ENCODE results near the gene TACR2. TPM values are rescaled to one million over a fixed set of nuclear protein-coding genes. Genes with fewer than 3 reads are reported as not detected.
A peak's percentile ranks its signal among the peaks of the same experiment; 100 is the strongest.
"Not testable (repeated sequence)": the region's sequence is repeated elsewhere in the genome, so short reads cannot be mapped to it uniquely, and the experiment has no call there.

The TACR2 gene
- total RNA-seq, 1 donor from 2014 or later: 0.60 TPM

- peak; percentile 84 to 91 for DNase-seq (ENCODE audit: low read depth in 2 of 2)
Observed at GRCh38 chr10:69451209-69451783, 34.6 kb upstream of the TACR2 start, which contains the start of gene TSPAN15. TSS of gene TSPAN15 (plus strand) at chr10:69451465. CDS start at chr10:69451595, 130 bp downstream.

DNA sequence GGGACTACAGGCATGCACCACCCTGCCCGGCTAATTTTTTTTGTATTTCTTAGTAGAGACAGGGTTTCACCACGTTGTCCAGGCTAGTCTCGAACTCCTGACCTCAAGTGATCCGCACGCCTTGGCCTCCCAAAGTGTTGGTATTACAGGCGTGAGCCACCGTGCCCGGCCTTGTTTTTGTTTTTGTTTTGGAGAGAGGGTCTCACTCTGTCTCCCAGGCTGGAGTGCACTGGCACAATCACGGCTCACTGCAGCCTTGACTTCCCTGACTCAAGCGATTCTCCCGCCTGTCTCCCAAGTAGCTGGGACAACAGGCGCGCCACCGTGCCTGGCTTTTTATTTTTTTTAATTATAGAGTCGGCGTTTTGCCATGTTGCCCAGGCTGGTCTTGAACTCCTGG is 33.7 kb upstream of the TACR2 start:
- DNase-seq (ENCODE audit: low read depth in 2 of 2): not testable (repeated sequence)

DNA sequence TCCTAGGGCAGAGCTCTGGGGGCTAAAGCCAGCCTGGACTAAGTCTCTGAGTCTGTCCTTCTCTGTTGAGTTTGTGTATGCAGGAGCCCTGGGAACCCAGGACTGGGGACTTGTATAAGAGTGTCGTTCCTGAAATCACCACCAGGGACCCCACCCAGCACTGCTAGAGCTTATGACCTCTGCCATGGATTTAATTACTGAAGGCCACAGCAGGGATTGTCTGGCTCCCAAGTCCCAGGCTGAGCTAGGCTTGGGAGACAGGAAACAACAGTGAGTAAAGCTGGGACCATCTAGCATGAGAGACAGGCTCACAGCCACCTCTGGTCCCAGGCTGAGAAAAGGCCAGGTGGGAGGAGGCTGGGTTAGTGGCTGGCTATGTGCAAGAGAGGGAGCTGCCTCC is 33.1 kb upstream of the TACR2 start:
- DNase-seq (ENCODE audit: low read depth in 2 of 2): peak; percentile 80 to 83

- DNase-seq (ENCODE audit: low read depth in 2 of 2): peak; percentile 52 to 90
Observed at GRCh38 chr10:69446650-69447151, 30.0 kb upstream of the TACR2 start.

GRCh38 chr10:69446229-69446628 is 29.5 kb upstream of the TACR2 start:
- no peak for DNase-seq (ENCODE audit: low read depth in 2 of 2)

DNA sequence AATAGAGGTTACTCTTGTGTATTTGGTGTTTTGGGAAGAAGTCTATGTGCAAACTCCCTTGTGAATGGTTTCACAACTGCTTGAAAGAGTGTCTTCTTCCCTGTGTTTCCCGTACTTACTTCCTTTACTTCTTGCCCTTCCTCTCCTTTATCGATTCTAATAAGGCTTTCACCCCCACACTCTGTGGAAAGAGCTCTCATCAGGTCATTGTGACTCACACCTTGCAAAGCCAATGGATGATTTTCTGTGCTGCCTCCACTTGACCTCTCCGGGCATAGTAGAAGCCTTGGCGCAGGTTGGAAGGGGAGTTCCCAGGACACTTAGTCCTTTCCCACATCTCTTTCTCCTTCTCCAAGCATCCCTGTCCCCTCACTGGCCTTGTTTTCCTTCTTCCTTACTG is 28.3 kb upstream of the TACR2 start:
- no peak for DNase-seq (ENCODE audit: low read depth in 2 of 2)

DNA sequence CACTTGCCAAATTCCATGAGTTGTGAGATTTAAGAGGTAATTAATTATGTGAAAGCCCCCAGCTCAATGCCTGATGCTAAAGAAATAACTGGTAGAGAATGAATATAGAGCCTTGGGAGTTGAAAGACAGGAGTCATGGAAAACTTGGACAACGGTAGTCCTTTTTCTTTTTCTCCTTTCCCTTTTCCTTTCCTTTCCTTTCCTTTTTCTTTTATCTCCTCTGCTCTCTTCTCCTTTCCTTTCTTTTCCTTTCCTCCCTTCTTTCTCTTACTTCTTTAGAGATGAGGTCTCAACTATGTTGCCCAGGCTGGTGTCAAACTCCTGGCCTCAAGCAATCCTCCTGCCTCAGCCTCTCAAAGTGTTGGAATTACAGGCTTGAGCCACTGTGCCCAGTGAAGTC is 26.6 kb upstream of the TACR2 start:
- DNase-seq (ENCODE audit: low read depth in 2 of 2): no peak

GRCh38 chr10:69439813-69440506 is 23.2 kb upstream of the TACR2 start:
- peak in 1 of 2 donors; percentile 40 for DNase-seq (ENCODE audit: low read depth in 2 of 2)

DNA sequence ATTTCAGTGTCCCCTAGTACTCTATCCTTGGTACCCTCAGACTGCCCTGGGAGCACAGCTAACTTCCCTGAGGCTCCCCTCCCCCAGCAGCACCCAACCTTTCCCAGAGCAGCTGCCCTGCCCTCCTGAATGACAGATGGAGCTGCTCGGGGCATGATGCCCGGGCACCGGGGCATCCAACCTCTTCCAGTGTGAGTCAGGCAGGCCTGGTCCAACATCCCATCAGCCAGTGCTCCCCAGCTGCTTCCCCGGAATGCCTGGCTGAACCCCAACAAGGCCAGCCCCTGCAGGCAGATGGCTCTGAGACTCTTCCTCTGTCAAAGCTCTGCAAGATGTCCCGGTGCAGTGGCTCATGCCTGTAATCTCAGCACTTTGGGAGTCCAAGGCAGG is 22.6 kb upstream of the TACR2 start:
- DNase-seq (ENCODE audit: low read depth in 2 of 2): peak in 1 of 2 donors; percentile 19

DNA sequence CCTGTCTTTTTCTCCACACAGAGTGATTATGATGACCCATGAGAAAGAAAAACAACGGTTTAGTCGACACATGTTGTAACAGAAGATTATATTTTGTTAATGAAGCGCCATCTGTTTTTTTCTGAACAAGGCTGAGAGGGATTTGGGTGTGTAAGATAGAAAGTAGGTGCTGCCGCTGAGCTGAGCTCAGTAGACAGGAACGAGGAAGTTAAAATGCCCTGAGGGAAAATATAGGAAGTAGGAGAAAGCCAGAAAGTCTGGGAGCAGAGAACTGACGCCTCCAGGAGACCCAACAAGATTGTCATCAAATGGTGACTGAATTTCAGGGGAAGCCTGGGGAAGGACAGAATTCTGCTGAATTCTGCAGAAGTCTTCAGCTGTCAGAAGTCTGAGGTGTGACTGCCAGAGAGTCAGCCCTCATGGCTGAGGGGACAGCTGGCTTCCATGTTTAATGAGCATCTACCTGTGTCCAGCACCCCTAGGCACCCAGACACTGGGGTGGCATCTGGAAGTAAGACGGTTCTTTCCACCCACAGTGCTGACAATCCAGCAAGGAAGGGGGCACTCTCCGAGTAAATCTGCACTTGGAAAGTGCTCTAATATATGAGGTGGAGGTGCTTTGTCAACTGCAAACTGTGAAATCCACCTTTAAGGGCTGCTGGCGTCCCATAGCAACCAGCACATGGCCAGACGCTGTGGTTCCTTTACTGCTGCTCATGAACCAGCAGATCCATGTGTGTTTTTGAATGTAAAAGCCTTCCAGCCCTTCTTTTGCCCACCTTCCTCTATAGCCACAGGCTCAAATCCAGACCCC is 22.0 kb upstream of the TACR2 start:
- no peak for DNase-seq (ENCODE audit: low read depth in 2 of 2)

DNA sequence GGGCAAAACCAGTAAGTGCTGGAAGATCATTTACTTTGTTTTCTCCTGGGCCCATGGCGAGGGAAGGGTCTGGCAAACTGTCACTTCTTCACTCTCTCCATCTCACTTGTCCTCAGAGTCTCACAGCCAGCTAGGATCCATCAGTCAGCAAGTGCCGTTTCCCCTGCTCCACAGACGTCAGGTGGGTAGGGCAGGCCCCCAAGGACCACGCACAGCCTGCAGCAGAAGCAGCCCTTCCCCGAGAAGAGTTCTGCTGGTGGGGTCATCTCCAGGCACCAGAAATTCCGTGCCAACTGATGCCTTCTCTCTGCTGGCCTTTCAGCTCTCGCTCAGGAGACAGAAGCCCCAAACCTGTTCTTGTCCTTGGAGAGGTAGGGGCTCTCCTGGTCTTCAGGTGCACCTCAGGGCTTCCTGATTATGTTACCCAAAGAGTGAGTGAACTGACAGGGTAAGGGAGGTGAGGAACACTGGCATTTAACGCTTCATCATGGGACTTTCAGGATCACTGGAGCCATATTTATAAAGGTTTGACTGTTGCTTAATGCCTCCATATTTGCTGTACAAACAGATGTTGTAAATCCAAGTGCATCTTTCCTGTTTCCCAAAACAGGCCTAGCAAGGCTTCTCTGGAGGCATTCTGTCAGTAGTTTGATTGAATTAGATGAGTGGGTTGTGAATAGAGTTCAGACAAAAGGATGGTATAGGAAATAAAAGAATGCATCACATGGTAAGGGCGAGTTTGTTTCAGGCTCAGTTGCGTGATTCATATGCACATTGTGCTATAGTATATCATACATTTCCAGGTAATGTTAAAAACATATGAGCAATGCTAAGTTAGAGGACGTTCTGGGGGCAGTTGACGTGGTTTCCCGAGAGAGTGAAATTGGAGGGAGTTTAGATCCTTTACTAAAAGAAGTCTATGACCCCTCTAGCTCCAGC is 20.9 kb upstream of the TACR2 start:
- DNase-seq (ENCODE audit: low read depth in 2 of 2): no peak

DNA sequence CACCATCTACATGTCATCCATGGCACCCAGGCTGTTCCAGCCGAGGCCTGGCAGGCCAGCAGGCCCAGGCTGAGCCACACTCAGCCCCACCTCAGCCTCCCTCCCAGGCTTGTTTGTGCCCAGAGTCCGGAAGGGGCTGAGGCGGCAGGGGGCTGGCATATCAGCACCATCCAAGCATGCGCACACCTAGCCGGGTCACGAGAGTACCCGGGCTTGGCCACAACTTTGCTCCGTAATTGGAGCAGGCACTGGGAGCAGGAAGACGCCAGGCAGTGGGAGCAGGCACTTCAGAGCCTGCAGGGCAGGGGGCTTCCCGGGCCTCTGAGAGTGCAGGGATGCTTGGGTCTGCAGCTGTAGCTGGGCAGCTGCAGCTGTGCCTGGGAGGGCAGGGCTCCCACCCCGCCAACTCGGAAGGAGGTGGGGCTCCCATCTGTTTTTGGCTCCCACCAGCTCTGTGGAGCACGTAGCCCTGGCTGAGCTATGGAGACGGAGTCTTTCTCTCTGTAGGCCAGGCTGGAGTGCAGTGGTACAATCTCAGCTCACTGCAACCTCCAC is 19.3 kb upstream of the TACR2 start:
- no peak for DNase-seq (ENCODE audit: low read depth in 2 of 2)

DNA sequence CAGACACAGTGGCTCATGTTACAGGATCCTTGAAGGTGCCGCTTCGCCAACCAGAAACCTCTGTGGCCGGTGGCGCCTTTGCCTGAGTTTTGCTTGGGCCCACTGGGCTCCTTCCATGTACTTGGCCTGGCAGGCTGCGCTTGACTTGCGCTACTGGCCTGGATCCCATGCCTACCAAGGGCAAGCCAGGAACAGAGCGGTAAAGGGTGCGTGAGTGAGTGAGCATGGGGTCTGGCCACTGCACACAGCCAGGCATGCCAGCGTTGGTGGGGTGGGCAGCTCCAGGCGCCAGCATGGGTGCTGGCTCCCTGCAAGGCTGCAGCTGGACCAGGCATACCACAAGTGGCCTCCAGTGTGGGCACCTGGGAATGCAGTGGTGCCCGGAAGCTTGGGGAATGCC is 18.2 kb upstream of the TACR2 start:
- no peak for DNase-seq (ENCODE audit: low read depth in 2 of 2)

DNA sequence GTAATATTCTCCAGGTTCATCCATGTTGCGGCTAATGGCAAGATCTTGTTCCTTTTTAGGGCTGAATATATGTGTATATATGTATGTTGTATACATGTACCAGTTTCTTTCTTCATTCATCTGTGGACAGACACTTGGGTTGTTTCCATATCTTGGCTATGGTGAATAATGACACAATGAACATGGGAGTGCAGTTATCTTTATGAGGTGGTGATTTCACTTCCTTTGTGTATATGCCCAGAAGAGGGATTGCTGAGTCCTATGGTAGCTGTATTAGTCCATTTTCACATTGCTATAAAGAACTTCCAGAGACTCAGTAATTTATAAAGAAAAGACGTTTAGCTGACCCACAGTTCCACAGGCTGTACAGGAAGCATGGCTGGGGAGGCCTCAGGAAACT is 17.5 kb upstream of the TACR2 start:
- DNase-seq (ENCODE audit: low read depth in 2 of 2): no peak

GRCh38 chr10:69428165-69428564 is 11.4 kb upstream of the TACR2 start:
- DNase-seq (ENCODE audit: low read depth in 2 of 2): no peak

DNA sequence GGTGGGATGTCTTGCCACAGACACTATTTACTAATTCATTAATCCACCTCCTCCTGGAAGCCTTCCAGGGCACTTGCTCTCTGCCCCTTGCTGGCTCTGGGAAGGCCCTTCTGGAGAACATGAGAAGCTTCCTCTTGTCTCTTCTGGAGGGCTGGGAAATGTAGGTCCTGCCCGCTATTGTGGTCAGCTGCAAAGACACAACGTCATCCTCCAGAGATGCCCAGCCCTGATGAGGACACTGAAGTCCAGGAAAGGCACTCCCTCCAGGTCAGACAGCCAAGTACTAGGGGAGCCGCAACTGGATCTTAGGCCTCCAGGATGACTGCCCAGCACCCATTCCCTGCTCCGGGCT is 9.6 kb upstream of the TACR2 start:
- no peak for DNase-seq (ENCODE audit: low read depth in 2 of 2)

DNA sequence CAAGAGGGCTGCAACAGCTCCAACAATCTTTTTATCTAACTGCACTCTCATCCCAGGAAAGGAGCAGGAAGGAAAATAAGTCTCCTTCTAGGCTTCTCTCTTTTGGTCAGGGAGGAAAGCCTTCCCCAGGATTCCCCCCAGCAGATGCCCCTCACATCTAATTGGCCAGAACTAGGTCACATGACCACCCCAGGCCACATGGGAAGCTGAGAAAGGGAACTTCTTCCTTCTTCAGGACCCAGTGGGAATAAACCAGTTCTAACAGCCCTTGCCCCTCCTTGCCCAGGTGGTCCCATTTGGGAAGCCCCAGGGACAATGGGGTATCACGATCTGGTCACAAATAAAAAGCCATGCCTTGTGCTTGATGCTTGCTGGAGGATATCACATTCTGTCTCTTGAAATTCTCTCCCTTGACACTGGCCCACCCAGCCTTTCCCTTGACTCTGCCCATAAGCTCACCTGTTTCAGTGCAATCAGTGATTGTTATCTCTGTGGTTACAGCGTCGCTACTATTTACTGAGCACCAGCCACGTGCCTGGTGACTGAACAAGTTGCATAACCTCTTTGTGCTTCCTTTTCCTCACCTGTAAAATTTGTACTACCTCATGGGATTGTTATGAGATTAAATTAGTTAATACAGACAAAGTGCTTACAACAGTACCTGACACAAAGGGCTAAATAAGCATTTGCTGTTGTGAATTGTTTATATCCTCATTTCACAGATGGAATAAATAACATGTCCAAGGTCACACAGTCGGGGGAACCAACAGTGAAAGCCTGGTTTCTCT is 9.0 kb upstream of the TACR2 start:
- DNase-seq (ENCODE audit: low read depth in 2 of 2): peak in 1 of 2 donors; percentile 9

DNA sequence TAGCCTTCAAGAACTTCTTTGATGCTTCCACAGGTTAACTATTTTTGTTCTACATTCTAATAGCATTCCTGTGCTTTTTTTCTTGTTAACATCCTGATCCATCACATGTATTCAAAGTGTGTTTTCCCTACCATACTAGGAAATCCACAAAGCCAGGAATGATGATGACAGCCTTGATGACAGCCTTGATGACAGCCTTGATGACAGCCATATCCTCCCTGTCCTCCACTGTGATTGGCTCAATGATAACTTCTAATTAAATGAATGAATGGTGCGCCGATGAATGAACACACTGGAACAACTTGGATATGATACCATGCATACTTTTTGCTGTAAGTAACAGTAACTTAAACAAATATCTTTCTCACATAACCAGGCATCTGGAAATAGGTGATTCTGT is 8.3 kb upstream of the TACR2 start:
- peak in 1 of 2 donors; percentile 81 for DNase-seq (ENCODE audit: low read depth in 2 of 2)

DNA sequence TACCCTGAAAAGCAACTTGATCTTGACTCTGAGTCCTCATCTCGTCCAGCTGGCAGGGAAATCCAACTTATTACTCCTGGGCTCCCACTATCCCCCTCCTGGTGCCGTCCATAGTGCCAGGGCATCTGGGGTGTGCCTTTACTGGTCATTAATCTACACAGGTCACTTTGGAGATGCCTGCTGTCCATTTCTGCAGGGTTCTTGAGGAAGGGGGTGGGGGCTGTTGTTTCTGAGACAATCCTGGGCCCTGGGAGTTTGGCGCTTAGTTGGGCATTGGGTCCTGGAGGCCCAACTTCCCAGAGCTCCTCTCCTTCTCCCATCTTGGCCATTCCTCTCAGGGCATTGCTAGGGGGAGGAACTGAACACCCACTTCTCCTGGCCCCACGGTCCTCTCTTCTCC is 6.0 kb upstream of the TACR2 start:
- no peak for DNase-seq (ENCODE audit: low read depth in 2 of 2)

- DNase-seq (ENCODE audit: low read depth in 2 of 2): no peak
Observed at GRCh38 chr10:69421611-69422308, 5.0 kb upstream of the TACR2 start.

All from lung microvascular endothelial cell (primary cell).